Measurements from ENCODE around the gene ABHD8. TPM values are rescaled to one million over a fixed set of nuclear protein-coding genes. Genes with fewer than 3 reads are reported as not detected.

Gene ABHD8
- total RNA-seq, 4 donors from 2014 or later = 9.7 to 15.7 (median 13.6) TPM

GRCh38 chr19:17325133-17325532 is 21.9 kb upstream of the ABHD8 start:
- WGBS = no CpG with 5 or more reads among the region's 20 CpGs

GRCh38 chr19:17324357-17325114 is 21.3 kb upstream of the ABHD8 start:
- H3K27me3 ChIP-seq = peaks cover 4% of the 10 kb centered on the region
- H3K36me3 ChIP-seq = peaks cover 29% of the 10 kb centered on the region
- WGBS = 76% methylated on average over 12 of the region's 28 CpGs
- no peak overlapping the region for H3K27ac ChIP-seq
- TF ChIP-seq CTCF (IDR thresholded peaks at IDR 0.05) (no peak), POLR2A (IDR thresholded peaks at IDR 0.05) (no peak), EP300 (IDR thresholded peaks at IDR 0.05) (no peak), POLR2AphosphoS5 (IDR thresholded peaks at IDR 0.05) (no peak)
- no peak overlapping the region for H3K4me3 ChIP-seq
- no peaks in the 10 kb centered on the region for H3K9me3 ChIP-seq
- peaks cover 46% of the 10 kb centered on the region for H3K4me1 ChIP-seq
- DNase-seq (ENCODE audit: low spot score in 2 of 2) = peak in 1 of 2 donors; percentile 65

More at GRCh38 chr19:17325133-17325532, 21.9 kb upstream of the ABHD8 start:
- H3K36me3 ChIP-seq = peaks cover 23% of the 10 kb centered on the region
- peaks cover 10% of the 10 kb centered on the region for H3K27me3 ChIP-seq
- H3K4me3 ChIP-seq = no peak overlapping the region
- H3K27ac ChIP-seq = no peak overlapping the region
- TF ChIP-seq POLR2A (IDR thresholded peaks at IDR 0.05) = no peak
- TF ChIP-seq POLR2AphosphoS5 (IDR thresholded peaks at IDR 0.05) = no peak
- no peak for TF ChIP-seq CTCF (IDR thresholded peaks at IDR 0.05)
- no peak for TF ChIP-seq EP300 (IDR thresholded peaks at IDR 0.05)
- DNase-seq (ENCODE audit: low spot score in 2 of 2) = peak in 1 of 2 donors; percentile 64
- no peaks in the 10 kb centered on the region for H3K9me3 ChIP-seq
- peaks cover 48% of the 10 kb centered on the region for H3K4me1 ChIP-seq

- peak in 1 of 2 donors; percentile 64 for DNase-seq (ENCODE audit: low spot score in 2 of 2)
- Histone ChIP-seq H3K9me3 (no peaks in the 10 kb centered on the region), H3K27me3 (no peaks in the 10 kb centered on the region), H3K4me1 (peaks cover 40% of the 10 kb centered on the region), H3K27ac (no peak overlapping the region), H3K4me3 (peak overlapping the region; percentile 26), H3K36me3 (peaks cover 35% of the 10 kb centered on the region)
- WGBS = 27% methylated on average over 3 of the region's 7 CpGs
- TF ChIP-seq POLR2A (IDR thresholded peaks at IDR 0.05) (no peak), POLR2AphosphoS5 (IDR thresholded peaks at IDR 0.05) (no peak), EP300 (IDR thresholded peaks at IDR 0.05) (no peak), CTCF (IDR thresholded peaks at IDR 0.05) (no peak)
These were observed 20.7 kb upstream of the ABHD8 start for GRCh38 chr19:17323964-17324332.

GRCh38 chr19:17323300-17323963 is 20.2 kb upstream of the ABHD8 start:
- no peaks in the 10 kb centered on the region for H3K9me3 ChIP-seq
- 25% methylated on average over 13 of the region's 56 CpGs for WGBS
- H3K27me3 ChIP-seq = no peaks in the 10 kb centered on the region
- peaks cover 35% of the 10 kb centered on the region for H3K4me1 ChIP-seq
- TF ChIP-seq POLR2A (IDR thresholded peaks at IDR 0.05) (no peak), POLR2AphosphoS5 (IDR thresholded peaks at IDR 0.05) (no peak), EP300 (IDR thresholded peaks at IDR 0.05) (no peak), CTCF (IDR thresholded peaks at IDR 0.05) (no peak)
- DNase-seq (ENCODE audit: low spot score in 2 of 2) = no peak
- H3K36me3 ChIP-seq = peaks cover 40% of the 10 kb centered on the region
- peak overlapping the region; percentile 26 for H3K4me3 ChIP-seq
- H3K27ac ChIP-seq = no peak overlapping the region

- Histone ChIP-seq H3K27ac (no peak overlapping the region), H3K4me3 (no peak overlapping the region), H3K9me3 (no peaks in the 10 kb centered on the region), H3K4me1 (peaks cover 29% of the 10 kb centered on the region), H3K27me3 (no peaks in the 10 kb centered on the region), H3K36me3 (peaks cover 41% of the 10 kb centered on the region)
- TF ChIP-seq POLR2A (IDR thresholded peaks at IDR 0.05) = no peak
- TF ChIP-seq EP300 (IDR thresholded peaks at IDR 0.05) = no peak
- no peak for TF ChIP-seq CTCF (IDR thresholded peaks at IDR 0.05)
- no peak for TF ChIP-seq POLR2AphosphoS5 (IDR thresholded peaks at IDR 0.05)
- WGBS = 58% methylated on average over 8 of the region's 10 CpGs
- DNase-seq (ENCODE audit: low spot score in 2 of 2) = no peak
These were observed 19.6 kb upstream of the ABHD8 start for GRCh38 chr19:17322854-17323253.

Measured in suprapubic skin (tissue), 4 donors.